ENCODE results near the gene ALG10B.

The ALG10B gene

GRCh38 chr12:38370311-38370710, 53.7 kb downstream of the ALG10B start:
- intact Hi-C loops (cut with DNase I), result no loop called here
- DNase-seq, result no peak

- no peak for DNase-seq
- intact Hi-C loops (cut with DNase I), result no loop called here
Measured at GRCh38 chr12:38373784-38374183, 57.2 kb downstream of the ALG10B start.

- intact Hi-C loops (cut with DNase I), result no loop called here
- DNase-seq, result no peak
Measured at GRCh38 chr12:38374751-38375150, 58.2 kb downstream of the ALG10B start.

All from posterior cingulate gyrus (tissue), 11 donors.